AG08396 (cell line): ENCODE data around the gene TRMT2B.
"Not testable (repeated sequence)": the region's sequence is repeated elsewhere in the genome, so short reads cannot be mapped to it uniquely, and the experiment has no call there.

Experiments
- DNase-seq: peaks from one replicate; pipeline ENCODE4 v3.0.0; 2012; ENCODE audit warnings: low spot score, mixed read lengths

The TRMT2B gene

GRCh38 chrX:101051549-101052302, at the start of gene TRMT2B:
TSS of gene TRMT2B (minus strand) at chrX:101052111. CDS start at chrX:101042289, 9,822 bp downstream.
- peak; percentile 74 for DNase-seq

- peak; percentile 94 for DNase-seq
Measured at GRCh38 chrX:101097546-101098453, 45.9 kb upstream of the TRMT2B start, which contains the start of gene CENPI. TSS of gene CENPI (plus strand) at chrX:101098204. CDS start at chrX:101101071, 2,867 bp downstream.

- DNase-seq, result no peak
Measured at GRCh38 chrX:101091817-101092216, 39.9 kb upstream of the TRMT2B start.

GRCh38 chrX:101081231-101081630, 29.3 kb upstream of the TRMT2B start:
- no peak for DNase-seq

GRCh38 chrX:101080326-101081124, 28.6 kb upstream of the TRMT2B start:
- no peak for DNase-seq

- DNase-seq, result no peak
Measured at GRCh38 chrX:101079736-101080270, 27.9 kb upstream of the TRMT2B start.

GRCh38 chrX:101078716-101079598, 27.0 kb upstream of the TRMT2B start, which contains the start of gene TMEM35A:
TSS of gene TMEM35A (plus strand) at chrX:101078879. CDS start at chrX:101079003, 124 bp downstream.
- DNase-seq, result peak; percentile 21

- DNase-seq, result no peak
Measured at GRCh38 chrX:101071582-101071981, 19.7 kb upstream of the TRMT2B start.

- DNase-seq, result no peak
Measured at GRCh38 chrX:101062176-101062575, 10.3 kb upstream of the TRMT2B start.

- peak; percentile 34 for DNase-seq
Measured at GRCh38 chrX:101057093-101057714, 5.3 kb upstream of the TRMT2B start.

- DNase-seq, result not testable (repeated sequence)
Measured at GRCh38 chrX:101056551-101056950, 4.6 kb upstream of the TRMT2B start.

GRCh38 chrX:101051153-101051548, 760 bp downstream of the TRMT2B start:
- no peak for DNase-seq

- DNase-seq, result no peak
Measured at GRCh38 chrX:101040197-101040596, 11.7 kb downstream of the TRMT2B start.

GRCh38 chrX:101037231-101037630, 14.7 kb downstream of the TRMT2B start:
- DNase-seq, result no peak

GRCh38 chrX:101029665-101030064, 22.2 kb downstream of the TRMT2B start:
- no peak for DNase-seq

- no peak for DNase-seq
Measured at GRCh38 chrX:101028562-101028961, 23.3 kb downstream of the TRMT2B start.

GRCh38 chrX:101025126-101025525, 26.8 kb downstream of the TRMT2B start:
- DNase-seq, result no peak

- DNase-seq, result no peak
Measured at GRCh38 chrX:101022020-101022419, 29.9 kb downstream of the TRMT2B start.

GRCh38 chrX:101012031-101012430, 39.9 kb downstream of the TRMT2B start:
- DNase-seq, result not testable (repeated sequence)

- no peak for DNase-seq
Measured at GRCh38 chrX:101009090-101009489, 42.8 kb downstream of the TRMT2B start.
